ENCODE measurements around the gene SMARCA2.

The SMARCA2 gene

DNA sequence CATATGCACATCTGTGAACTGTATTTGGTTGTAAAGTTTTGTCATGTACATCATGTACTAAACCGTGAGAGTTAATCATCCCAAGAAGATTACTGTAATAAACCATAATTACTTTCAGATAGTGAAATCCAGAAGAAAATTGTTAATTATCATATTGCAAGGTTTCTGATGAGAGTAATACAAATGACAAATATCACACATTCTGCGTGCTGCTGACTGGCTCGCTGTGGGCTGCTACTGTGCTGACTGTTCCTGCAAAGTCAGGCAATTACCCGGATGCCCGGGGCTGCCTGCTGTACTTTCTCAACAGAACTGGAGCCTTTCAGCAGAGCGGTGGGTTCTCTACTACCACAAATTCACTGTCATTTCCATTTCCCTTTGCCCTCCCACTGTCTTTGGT, 68.3 kb downstream of the SMARCA2 start:
- no peak for DNase-seq (ENCODE audit: low read depth, low spot score)
- no peak overlapping the region for H3K27ac ChIP-seq

DNA sequence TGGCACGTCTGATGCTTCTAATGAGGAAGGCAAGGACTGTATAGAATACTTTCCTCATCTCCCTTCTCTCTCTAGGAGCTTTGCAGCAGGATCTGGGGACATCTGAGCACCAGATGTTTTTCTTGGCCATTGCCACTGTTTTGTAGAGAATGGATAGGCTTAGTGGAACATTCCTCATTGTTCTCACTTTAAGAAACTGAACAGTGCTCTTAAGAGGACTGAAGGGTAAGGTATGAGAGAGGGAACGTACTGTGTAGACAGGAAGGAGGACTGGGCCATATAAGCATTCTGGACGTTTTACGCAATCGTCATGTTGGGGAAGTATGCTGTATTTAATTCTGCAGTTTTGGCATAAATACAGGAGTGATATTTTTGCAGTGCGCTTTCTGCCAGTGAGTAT, 70.6 kb downstream of the SMARCA2 start:
- DNase-seq (ENCODE audit: low read depth, low spot score) = no peak
- H3K27ac ChIP-seq = no peak overlapping the region

DNA sequence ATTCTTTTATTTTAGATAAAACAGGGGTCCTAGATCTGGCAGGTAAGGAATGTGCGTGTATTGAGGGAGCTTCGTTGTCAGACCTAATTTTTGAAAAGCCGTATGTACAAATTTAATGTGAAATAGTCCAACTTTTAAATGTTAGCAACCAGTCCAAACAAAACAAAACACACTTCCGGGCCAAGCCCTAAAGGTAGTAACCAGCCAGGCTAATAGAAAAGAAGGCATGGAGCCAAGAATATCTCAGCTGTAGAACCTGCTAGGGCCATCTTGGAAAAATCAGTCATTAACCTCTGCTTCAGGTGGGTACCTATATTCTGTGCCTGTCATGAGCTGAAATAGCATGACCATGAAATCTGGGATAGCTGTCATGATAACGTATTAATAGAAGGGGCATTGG, 71.0 kb downstream of the SMARCA2 start:
- H3K27ac ChIP-seq = no peak overlapping the region
- no peak for DNase-seq (ENCODE audit: low read depth, low spot score)

- no peak overlapping the region for H3K27ac ChIP-seq
- DNase-seq (ENCODE audit: low read depth, low spot score) = no peak
These were observed 71.8 kb downstream of the SMARCA2 start for GRCh38 chr9:2086971-2087370.

DNA sequence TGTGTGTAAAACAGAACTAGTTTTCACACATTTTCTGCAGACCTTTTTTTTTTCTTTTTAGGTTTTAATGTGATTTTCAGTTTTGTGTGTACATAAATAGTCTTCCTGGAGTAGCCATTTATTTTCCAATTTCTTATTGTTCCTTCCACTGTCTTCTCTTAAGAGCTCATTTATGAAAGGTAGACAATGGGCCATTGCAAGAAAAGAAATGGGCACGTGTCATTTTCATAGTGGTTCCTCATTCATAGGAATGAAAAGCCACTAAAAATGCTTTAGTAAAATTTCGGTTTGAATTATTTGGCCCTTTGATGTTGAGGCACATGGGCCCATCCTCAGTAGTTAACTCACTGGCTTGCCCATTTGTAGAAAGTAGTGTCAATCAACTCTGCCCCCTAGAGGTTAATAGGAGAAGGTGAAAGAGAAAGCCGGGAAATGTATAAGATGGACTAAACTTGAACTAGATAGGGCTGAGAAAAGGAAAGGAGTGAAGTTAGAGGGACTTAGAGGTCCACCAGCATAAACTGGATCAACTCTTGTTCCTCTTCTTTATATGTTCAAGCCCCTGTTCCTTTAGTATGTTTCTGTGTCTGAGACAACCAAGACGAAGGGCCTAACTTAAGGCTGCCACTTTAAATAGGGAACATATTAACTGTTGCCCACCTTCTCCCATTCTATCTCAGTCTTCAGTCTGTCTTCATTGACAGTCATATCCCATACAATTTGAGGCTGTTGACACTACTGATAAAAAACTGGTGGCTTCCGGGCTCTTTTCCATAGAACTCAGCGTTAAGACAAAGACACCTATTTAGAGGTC, 72.6 kb downstream of the SMARCA2 start:
- H3K27ac ChIP-seq = no peak overlapping the region
- DNase-seq (ENCODE audit: low read depth, low spot score) = peak; percentile 16

GRCh38 chr9:2093920-2094597, 78.9 kb downstream of the SMARCA2 start:
- no peak overlapping the region for H3K27ac ChIP-seq
- DNase-seq (ENCODE audit: low read depth, low spot score) = no peak

DNA sequence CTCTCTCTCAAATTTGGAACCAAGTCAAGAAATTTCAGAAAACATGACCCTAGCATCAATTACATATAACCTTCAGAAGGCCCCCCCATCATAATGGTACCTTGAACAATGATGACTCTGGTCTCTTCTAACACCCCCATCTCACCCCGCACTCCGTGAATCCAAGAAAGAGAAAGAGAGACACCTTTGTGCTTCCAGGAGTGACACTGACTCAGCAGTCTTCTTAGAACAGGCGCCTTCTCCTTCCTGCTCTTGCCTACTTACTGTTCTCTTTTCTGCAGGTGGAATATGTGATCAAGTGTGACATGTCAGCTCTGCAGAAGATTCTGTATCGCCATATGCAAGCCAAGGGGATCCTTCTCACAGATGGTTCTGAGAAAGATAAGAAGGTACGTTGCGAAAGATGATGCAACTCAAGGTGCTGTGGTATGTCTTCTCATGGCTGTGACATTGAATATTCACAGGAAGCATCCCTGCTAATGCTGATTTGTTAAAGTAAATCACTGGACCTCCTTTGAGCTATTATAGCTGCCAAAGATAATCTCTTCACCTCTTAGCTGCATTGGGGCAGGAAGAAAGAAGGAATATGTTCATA, 81.3 kb downstream of the SMARCA2 start:
- H3K27ac ChIP-seq = no peak overlapping the region
- DNase-seq (ENCODE audit: low read depth, low spot score) = no peak

DNA sequence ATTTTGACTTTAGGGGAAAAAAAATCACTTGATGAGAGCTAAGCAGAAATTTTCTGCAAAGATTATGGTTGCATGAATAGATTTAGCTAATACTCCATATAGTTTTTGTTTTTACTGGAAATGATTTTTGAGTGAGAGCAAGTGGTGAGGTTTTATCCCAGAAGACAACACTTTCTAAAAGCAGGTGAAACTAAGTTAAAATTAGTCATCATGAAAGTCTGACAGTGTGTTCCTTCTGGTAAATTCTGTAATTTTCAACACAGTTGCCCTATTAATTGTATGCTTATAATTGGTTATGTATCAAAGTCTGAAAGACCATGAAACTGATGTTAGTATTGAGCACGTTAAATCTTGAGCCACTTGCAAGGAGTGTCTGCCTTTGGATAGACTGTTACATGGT, 91.5 kb downstream of the SMARCA2 start:
- DNase-seq (ENCODE audit: low read depth, low spot score) = no peak
- H3K27ac ChIP-seq = no peak overlapping the region

DNA sequence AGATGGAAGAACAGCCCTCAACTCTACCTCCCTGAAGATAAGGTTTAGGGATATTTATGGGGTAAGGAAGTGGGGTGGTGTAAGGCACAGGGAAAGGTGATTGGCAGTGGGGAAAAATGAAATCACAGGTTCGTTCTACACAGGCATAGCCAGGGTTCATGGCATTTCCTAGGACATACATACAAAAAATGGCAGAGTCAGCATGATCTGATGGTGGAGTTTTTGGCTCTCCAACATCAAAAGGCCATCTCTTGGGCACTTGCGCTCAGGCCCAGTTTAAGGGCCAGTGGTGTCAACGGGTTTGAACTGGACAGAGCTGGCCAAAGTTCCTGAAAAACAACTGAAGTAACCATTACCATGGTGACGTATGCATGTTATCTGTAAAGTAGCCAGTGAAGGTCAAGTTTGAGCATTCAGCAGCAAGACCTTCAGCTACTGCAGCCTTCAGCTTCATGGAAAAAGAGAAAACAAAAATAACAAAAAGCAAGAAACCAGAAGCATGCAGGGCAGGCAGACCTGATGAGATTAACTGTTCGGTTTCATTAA, 92.8 kb downstream of the SMARCA2 start:
- DNase-seq (ENCODE audit: low read depth, low spot score) = no peak
- H3K27ac ChIP-seq = no peak overlapping the region

GRCh38 chr9:2109069-2109650, 94.0 kb downstream of the SMARCA2 start:
- no peak overlapping the region for H3K27ac ChIP-seq
- no peak for DNase-seq (ENCODE audit: low read depth, low spot score)

- no peak for DNase-seq (ENCODE audit: low read depth, low spot score)
These were observed 94.9 kb downstream of the SMARCA2 start for GRCh38 chr9:2110036-2110435.

DNA sequence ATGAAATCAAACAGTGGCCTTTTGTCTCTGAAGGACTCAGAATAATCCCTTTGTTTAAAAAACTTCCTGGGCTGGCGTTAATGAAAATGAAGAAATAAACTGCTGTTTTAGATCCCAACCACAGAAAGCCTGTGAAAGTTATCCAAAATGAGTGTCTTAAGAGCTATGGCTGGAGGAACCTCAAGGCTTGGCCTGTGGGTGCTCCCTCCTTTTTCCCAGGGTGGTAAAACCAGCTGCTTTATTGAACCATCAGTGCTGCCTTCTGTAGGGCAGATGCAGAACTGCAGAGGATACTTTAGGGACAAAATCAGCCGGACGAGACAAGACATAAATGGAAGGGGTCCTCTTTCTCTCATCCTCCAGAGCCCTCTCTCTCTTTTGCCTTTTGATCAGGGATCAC, 100.9 kb downstream of the SMARCA2 start:
- H3K27ac ChIP-seq = no peak overlapping the region
- DNase-seq (ENCODE audit: low read depth, low spot score) = no peak

More at GRCh38 chr9:2110036-2110435, 94.9 kb downstream of the SMARCA2 start:
- no peak overlapping the region for H3K27ac ChIP-seq

GRCh38 chr9:2117527-2117926, 102.4 kb downstream of the SMARCA2 start:
- no peak overlapping the region for H3K27ac ChIP-seq
- DNase-seq (ENCODE audit: low read depth, low spot score) = no peak

DNA sequence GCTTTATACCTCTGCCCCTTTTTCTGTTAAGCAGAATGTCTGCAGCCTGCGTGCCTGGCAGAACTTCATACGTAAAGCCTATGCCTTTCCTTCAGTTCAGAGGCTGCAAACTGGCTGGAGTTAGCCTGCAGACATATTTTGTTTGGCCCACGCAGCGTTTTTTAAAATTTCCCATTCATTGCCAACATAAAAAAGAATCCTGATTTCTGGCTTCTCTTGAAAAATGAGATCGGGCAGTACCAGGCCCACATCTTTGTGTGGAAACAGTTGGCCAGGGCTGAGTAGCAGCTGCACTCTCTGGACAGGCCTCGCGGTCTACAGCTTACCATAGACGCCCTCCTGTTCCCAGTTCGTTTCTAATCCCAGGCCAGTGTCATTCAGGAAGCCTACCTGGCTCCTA, 104.4 kb downstream of the SMARCA2 start:
- no peak overlapping the region for H3K27ac ChIP-seq
- DNase-seq (ENCODE audit: low read depth, low spot score) = no peak

GRCh38 chr9:2120926-2121689, 106.0 kb downstream of the SMARCA2 start:
- no peak for DNase-seq (ENCODE audit: low read depth, low spot score)
- no peak overlapping the region for H3K27ac ChIP-seq

DNA sequence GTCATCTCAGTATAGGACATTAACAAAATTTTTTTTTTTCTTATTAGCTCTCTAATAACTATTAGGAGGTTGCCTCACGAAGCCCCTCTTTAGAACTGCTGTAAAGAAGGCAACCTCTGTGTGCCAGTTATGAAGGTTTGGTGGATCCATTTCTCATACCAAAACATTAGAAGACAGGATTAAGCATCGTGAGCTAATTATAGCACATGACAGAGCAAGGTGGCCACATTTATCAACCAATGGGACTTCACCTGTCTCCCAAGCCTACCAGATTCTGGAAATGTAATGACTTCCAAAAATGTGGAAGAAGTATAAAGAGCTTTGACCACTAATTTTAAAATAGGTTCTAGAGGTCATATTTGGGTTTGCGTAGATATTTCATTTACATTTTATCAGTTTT, 107.2 kb downstream of the SMARCA2 start:
- H3K27ac ChIP-seq = no peak overlapping the region
- no peak for DNase-seq (ENCODE audit: low read depth, low spot score)

DNA sequence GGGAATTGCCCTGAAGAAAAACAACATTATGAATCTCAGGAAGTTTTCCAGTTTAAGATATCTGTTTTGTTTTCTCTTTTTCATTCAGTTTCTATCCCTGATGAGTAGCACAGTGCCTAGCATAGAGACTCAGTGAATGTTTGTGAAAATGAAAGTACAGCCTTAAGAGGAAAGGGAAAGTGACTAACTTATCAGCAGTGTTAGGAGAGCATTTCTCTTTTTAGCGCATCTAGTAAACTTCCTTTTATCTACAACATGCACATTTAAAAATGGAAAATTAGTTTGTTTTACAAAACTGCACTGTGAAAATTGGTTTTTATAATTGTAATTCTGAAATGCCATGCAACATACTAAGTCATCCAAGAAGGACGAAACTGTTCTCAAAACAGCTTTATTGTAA, 110.8 kb downstream of the SMARCA2 start:
- H3K27ac ChIP-seq = no peak overlapping the region
- no peak for DNase-seq (ENCODE audit: low read depth, low spot score)

- no peak overlapping the region for H3K27ac ChIP-seq
- DNase-seq (ENCODE audit: low read depth, low spot score) = no peak
These were observed 111.2 kb downstream of the SMARCA2 start for GRCh38 chr9:2126331-2126803.

- no peak for DNase-seq (ENCODE audit: low read depth, low spot score)
- H3K27ac ChIP-seq = no peak overlapping the region
These were observed 112.3 kb downstream of the SMARCA2 start for GRCh38 chr9:2127486-2127885.

DNA sequence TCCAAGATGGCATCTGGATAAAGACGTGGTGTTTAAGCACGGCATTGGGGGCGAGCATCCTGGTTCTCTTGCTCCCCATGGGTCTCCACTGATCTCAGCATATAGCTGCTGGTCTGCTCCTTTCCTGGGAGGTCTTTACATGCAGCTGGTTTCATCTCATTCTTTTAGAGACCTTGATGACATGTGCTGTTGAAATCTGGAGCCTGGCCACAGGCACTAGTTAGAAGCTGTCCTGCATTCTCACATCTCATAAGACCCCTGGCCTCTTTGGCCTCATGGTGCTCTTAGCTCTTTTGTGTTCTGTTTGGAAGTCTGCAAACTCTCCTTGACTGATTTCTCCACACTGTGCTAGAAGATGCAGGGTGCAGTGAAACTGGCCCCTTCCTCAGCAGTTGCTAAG, 113.0 kb downstream of the SMARCA2 start:
- H3K27ac ChIP-seq = no peak overlapping the region
- no peak for DNase-seq (ENCODE audit: low read depth, low spot score)

Measured in epithelial cell of prostate (primary cell).